Measurements from ENCODE around the gene TRIM66. TPM values are rescaled to one million over a fixed set of nuclear protein-coding genes. Genes with fewer than 3 reads are reported as not detected.

TRIM66 gene
- total and polyA plus RNA-seq, 5 donors from 2014 or later, result 0.33 to 16.0 (median 0.66) TPM

DNA sequence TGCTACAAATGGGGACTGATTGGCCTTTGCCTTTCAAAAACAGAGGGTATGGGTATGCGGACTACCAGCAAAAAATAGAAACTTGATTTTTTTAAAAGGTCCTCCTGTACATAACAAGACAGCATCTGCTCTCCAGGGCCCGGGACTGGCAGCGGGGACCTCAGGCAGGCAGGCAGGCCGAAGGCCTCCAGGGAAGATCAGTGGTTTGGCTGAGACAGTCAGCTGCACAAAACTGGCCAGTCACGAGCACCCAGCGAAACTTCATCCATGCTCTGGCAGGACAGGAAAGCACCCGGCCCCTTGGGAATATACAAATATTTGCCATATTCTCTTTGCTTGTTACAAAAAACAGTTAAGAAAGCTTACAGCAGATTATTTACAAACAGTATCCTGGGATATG lies 11.1 kb upstream of the TRIM66 start:
- H3K27ac Mint-ChIP-seq, result no peak overlapping the region
- ATAC-seq (ENCODE audit: low read depth in 2 of 2) (no peak), DNase-seq (no peak)
- no peaks in the 10 kb centered on the region for H3K27me3 Mint-ChIP-seq
- no peaks in the 10 kb centered on the region for H3K9me3 Mint-ChIP-seq
- Histone ChIP-seq H3K9me3 (ENCODE audit: control insufficient read depth in 2 of 2, low read length in 2 of 2) (no peaks in the 10 kb centered on the region), H3K27ac (ENCODE audit: insufficient read depth, low read length, poor library complexity, severe bottlenecking) (no peak overlapping the region), H3K27me3 (ENCODE audit: control insufficient read depth, insufficient read depth, low read length) (no peaks in the 10 kb centered on the region), H3K36me3 (ENCODE audit: control insufficient read depth, insufficient read depth, low read length) (no peaks in the 10 kb centered on the region), H3K4me3 (ENCODE audit: low read depth, low read length) (no peak overlapping the region), H3K4me1 (ENCODE audit: control insufficient read depth, insufficient read depth, low read length, poor library complexity, severe bottlenecking) (peaks cover 10% of the 10 kb centered on the region)
- H3K4me3 Mint-ChIP-seq, result peak overlapping the region in 1 of 4 donors; percentile 18
- peaks cover 14% of the 10 kb centered on the region for H3K36me3 Mint-ChIP-seq
- H3K4me1 Mint-ChIP-seq, result peaks cover 15 to 26% (median 17%) of the 10 kb centered on the region in 4 donors

- Mint-ChIP-seq H3K4me3 (no peak overlapping the region), H3K9me3 (no peaks in the 10 kb centered on the region), H3K27me3 (no peaks in the 10 kb centered on the region), H3K4me1 (peaks cover 19 to 31% (median 20%) of the 10 kb centered on the region in 4 donors), H3K36me3 (peaks cover 17% of the 10 kb centered on the region), H3K27ac (peak overlapping the region in 2 of 3 donors; percentile 26 to 56)
- no peaks in the 10 kb centered on the region for H3K9me3 ChIP-seq (ENCODE audit: control insufficient read depth in 2 of 2, low read length in 2 of 2)
- no peaks in the 10 kb centered on the region for H3K27me3 ChIP-seq (ENCODE audit: control insufficient read depth, insufficient read depth, low read length)
- no peaks in the 10 kb centered on the region for H3K36me3 ChIP-seq (ENCODE audit: control insufficient read depth, insufficient read depth, low read length)
- ATAC-seq (ENCODE audit: low read depth in 2 of 2) (no peak), DNase-seq (no peak)
- no peak overlapping the region for H3K27ac ChIP-seq (ENCODE audit: insufficient read depth, low read length, poor library complexity, severe bottlenecking)
- H3K4me3 ChIP-seq (ENCODE audit: low read depth, low read length), result no peak overlapping the region
- H3K4me1 ChIP-seq (ENCODE audit: control insufficient read depth, insufficient read depth, low read length, poor library complexity, severe bottlenecking), result peaks cover 14% of the 10 kb centered on the region
These were observed 10.6 kb upstream of the TRIM66 start for GRCh38 chr11:8693010-8693551.

GRCh38 chr11:8692417-8692816 lies 10.0 kb upstream of the TRIM66 start:
- no peak overlapping the region for H3K4me3 ChIP-seq (ENCODE audit: low read depth, low read length)
- ATAC-seq (ENCODE audit: low read depth in 2 of 2), result no peak
- H3K4me3 Mint-ChIP-seq, result no peak overlapping the region
- no peak overlapping the region for H3K27ac ChIP-seq (ENCODE audit: insufficient read depth, low read length, poor library complexity, severe bottlenecking)
- H3K9me3 ChIP-seq (ENCODE audit: control insufficient read depth in 2 of 2, low read length in 2 of 2), result no peaks in the 10 kb centered on the region
- H3K27ac Mint-ChIP-seq, result peak overlapping the region in 1 of 3 donors; percentile 56
- H3K36me3 Mint-ChIP-seq, result peaks cover 17% of the 10 kb centered on the region
- H3K27me3 ChIP-seq (ENCODE audit: control insufficient read depth, insufficient read depth, low read length), result no peaks in the 10 kb centered on the region
- no peaks in the 10 kb centered on the region for H3K27me3 Mint-ChIP-seq
- no peaks in the 10 kb centered on the region for H3K9me3 Mint-ChIP-seq
- peaks cover 19 to 35% (median 24%) of the 10 kb centered on the region in 4 donors for H3K4me1 Mint-ChIP-seq
- peaks cover 14% of the 10 kb centered on the region for H3K4me1 ChIP-seq (ENCODE audit: control insufficient read depth, insufficient read depth, low read length, poor library complexity, severe bottlenecking)
- no peaks in the 10 kb centered on the region for H3K36me3 ChIP-seq (ENCODE audit: control insufficient read depth, insufficient read depth, low read length)
- DNase-seq, result no peak

GRCh38 chr11:8691601-8692000 lies 9.1 kb upstream of the TRIM66 start:
- ATAC-seq (ENCODE audit: low read depth in 2 of 2) (no peak), DNase-seq (no peak)
- Mint-ChIP-seq H3K4me3 (peak overlapping the region in 2 of 4 donors; percentile 40 to 90), H3K9me3 (no peaks in the 10 kb centered on the region), H3K4me1 (peaks cover 19 to 40% (median 24%) of the 10 kb centered on the region in 4 donors), H3K36me3 (peaks cover 17% of the 10 kb centered on the region), H3K27me3 (no peaks in the 10 kb centered on the region), H3K27ac (no peak overlapping the region)
- H3K9me3 ChIP-seq (ENCODE audit: control insufficient read depth in 2 of 2, low read length in 2 of 2), result no peaks in the 10 kb centered on the region
- H3K4me1 ChIP-seq (ENCODE audit: control insufficient read depth, insufficient read depth, low read length, poor library complexity, severe bottlenecking), result peaks cover 14% of the 10 kb centered on the region
- no peak overlapping the region for H3K4me3 ChIP-seq (ENCODE audit: low read depth, low read length)
- H3K27me3 ChIP-seq (ENCODE audit: control insufficient read depth, insufficient read depth, low read length), result no peaks in the 10 kb centered on the region
- no peak overlapping the region for H3K27ac ChIP-seq (ENCODE audit: insufficient read depth, low read length, poor library complexity, severe bottlenecking)
- H3K36me3 ChIP-seq (ENCODE audit: control insufficient read depth, insufficient read depth, low read length), result peaks cover 2% of the 10 kb centered on the region

DNA sequence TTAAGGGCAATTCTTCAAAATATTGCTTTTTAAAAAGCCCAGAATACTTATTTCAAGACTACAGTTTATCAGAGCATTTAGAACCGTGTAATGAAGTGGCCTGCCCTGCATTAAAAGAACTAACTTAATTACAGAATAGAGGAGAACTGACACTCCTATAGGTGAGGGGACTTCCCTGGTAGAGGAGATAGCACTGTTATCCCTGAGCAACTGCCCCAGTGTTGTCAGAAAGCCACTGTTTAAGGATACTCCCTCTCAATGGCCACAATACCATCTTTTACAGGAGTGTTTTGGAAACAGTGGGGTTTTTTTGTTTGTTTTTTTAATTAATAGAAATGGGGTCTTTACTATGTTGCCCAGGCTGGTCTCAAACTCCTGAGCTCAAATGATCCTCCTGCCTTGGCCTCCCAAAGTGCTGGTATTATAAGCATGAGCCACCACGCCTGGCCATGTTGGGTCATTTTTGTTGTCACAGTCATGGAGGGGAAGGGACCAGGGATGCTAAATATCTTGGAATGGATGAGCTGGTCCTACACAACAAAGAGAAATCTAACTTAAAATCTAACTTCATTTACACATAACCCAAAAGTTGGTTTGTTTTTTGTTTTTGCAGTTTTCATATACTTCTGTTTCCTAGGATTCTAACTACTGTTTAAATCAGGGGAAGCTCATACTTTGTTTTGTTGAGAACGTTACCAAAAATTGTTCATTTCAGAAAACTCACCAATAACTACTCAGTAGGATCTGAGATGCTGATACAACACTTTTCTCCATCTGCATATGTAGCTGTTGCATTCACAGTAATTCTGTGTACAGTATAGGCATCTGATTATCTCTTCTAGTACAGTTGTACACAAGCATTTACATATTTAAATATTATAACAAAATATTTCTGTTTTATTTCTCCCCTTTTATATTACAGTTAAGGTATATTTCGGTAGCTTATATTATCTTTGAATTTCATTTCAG lies 8.2 kb upstream of the TRIM66 start:
- Mint-ChIP-seq H3K4me3 (peak overlapping the region; percentile 41 to 99 (median 92)), H3K9me3 (no peaks in the 10 kb centered on the region), H3K4me1 (peaks cover 19 to 43% (median 25%) of the 10 kb centered on the region in 4 donors), H3K36me3 (peaks cover 12% of the 10 kb centered on the region), H3K27ac (peak overlapping the region in 1 of 3 donors; percentile 96), H3K27me3 (no peaks in the 10 kb centered on the region)
- Histone ChIP-seq H3K9me3 (ENCODE audit: control insufficient read depth in 2 of 2, low read length in 2 of 2) (no peaks in the 10 kb centered on the region), H3K4me3 (ENCODE audit: low read depth, low read length) (no peak overlapping the region), H3K36me3 (ENCODE audit: control insufficient read depth, insufficient read depth, low read length) (peaks cover 10% of the 10 kb centered on the region), H3K4me1 (ENCODE audit: control insufficient read depth, insufficient read depth, low read length, poor library complexity, severe bottlenecking) (peaks cover 14% of the 10 kb centered on the region), H3K27ac (ENCODE audit: insufficient read depth, low read length, poor library complexity, severe bottlenecking) (no peak overlapping the region), H3K27me3 (ENCODE audit: control insufficient read depth, insufficient read depth, low read length) (no peaks in the 10 kb centered on the region)
- no peak for ATAC-seq (ENCODE audit: low read depth in 2 of 2)
- no peak for DNase-seq

DNA sequence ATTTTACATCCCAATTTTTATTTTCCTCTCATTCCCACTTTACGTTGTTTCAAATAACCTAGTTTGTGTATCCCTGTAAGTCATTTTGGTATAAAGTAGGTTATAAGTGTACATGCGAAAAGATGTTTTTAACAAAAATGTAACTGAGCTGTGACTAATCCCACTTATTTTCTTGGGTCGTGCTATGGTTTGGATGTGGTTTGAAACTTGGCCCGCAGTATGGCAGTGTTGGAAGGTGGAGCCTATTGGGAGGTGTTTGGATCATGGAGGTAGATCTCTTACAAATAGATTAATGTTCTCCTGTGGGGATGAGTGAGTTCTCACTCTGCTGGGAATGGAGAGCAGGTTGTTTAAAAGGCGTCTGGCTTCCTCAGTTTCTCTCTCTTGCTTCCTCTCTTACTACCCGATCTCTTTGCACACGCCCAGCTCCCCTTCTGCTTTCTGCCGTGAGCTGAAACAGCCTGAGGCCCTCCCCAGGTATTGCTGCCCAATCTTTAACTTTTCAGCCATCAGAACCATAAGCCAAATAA lies 7.3 kb upstream of the TRIM66 start:
- Histone ChIP-seq H3K4me3 (ENCODE audit: low read depth, low read length) (peak overlapping the region; percentile 97), H3K27ac (ENCODE audit: insufficient read depth, low read length, poor library complexity, severe bottlenecking) (no peak overlapping the region), H3K36me3 (ENCODE audit: control insufficient read depth, insufficient read depth, low read length) (peaks cover 18% of the 10 kb centered on the region), H3K4me1 (ENCODE audit: control insufficient read depth, insufficient read depth, low read length, poor library complexity, severe bottlenecking) (peaks cover 17% of the 10 kb centered on the region), H3K9me3 (ENCODE audit: control insufficient read depth in 2 of 2, low read length in 2 of 2) (no peaks in the 10 kb centered on the region), H3K27me3 (ENCODE audit: control insufficient read depth, insufficient read depth, low read length) (no peaks in the 10 kb centered on the region)
- Mint-ChIP-seq H3K27me3 (no peaks in the 10 kb centered on the region), H3K4me1 (peaks cover 23 to 52% (median 26%) of the 10 kb centered on the region in 4 donors), H3K9me3 (no peaks in the 10 kb centered on the region), H3K36me3 (peaks cover 15% of the 10 kb centered on the region), H3K4me3 (peak overlapping the region; percentile 90 to 99 (median 96)), H3K27ac (peak overlapping the region; percentile 96 to 98 (median 97))
- no peak for DNase-seq
- ATAC-seq (ENCODE audit: low read depth in 2 of 2), result no peak

GRCh38 chr11:8688414-8689362 lies 6.2 kb upstream of the TRIM66 start:
- peak overlapping the region; percentile 90 to 99 (median 96) for H3K4me3 Mint-ChIP-seq
- no peaks in the 10 kb centered on the region for H3K9me3 Mint-ChIP-seq
- DNase-seq, result peak; percentile 73 to 93 (median 84)
- peaks cover 23 to 63% (median 35%) of the 10 kb centered on the region in 4 donors for H3K4me1 Mint-ChIP-seq
- H3K27ac Mint-ChIP-seq, result peak overlapping the region; percentile 96 to 98 (median 97)
- Histone ChIP-seq H3K36me3 (ENCODE audit: control insufficient read depth, insufficient read depth, low read length) (peaks cover 27% of the 10 kb centered on the region), H3K9me3 (ENCODE audit: control insufficient read depth in 2 of 2, low read length in 2 of 2) (no peaks in the 10 kb centered on the region), H3K4me3 (ENCODE audit: low read depth, low read length) (peak overlapping the region; percentile 97), H3K27me3 (ENCODE audit: control insufficient read depth, insufficient read depth, low read length) (no peaks in the 10 kb centered on the region), H3K27ac (ENCODE audit: insufficient read depth, low read length, poor library complexity, severe bottlenecking) (peak overlapping the region; percentile 88), H3K4me1 (ENCODE audit: control insufficient read depth, insufficient read depth, low read length, poor library complexity, severe bottlenecking) (peaks cover 27% of the 10 kb centered on the region)
- H3K36me3 Mint-ChIP-seq, result peaks cover 23% of the 10 kb centered on the region
- ATAC-seq (ENCODE audit: low read depth in 2 of 2), result peak; percentile 83 to 85
- H3K27me3 Mint-ChIP-seq, result no peaks in the 10 kb centered on the region

All from CD4-positive, CD25-positive, alpha-beta regulatory T cell (primary cell).